Heart left ventricle (tissue), 16 donors: ENCODE measurements around the gene USP12. TPM values are rescaled to one million over a fixed set of nuclear protein-coding genes. Genes with fewer than 3 reads are reported as not detected.
A peak's percentile ranks its signal among the peaks of the same experiment; 100 is the strongest.

Experiments used
- ATAC-seq, 4 donors: fragments of 200-7000 bp; cut with Tn5 transposase; one replicate each; pipeline ENCODE4 v1.9.1; 2020 to 2022; ENCODE audit warnings: moderate library complexity in 4 of 4, mild to moderate bottlenecking in 3 of 4, moderate number of reproducible peaks in 1 of 4
- DNase-seq, 5 donors: peaks; one replicate each; pipeline ENCODE4 v3.0.0-alpha.2; 2020
- H3K27ac ChIP-seq, 12 donors: fragments of 200-600 bp; sonication (generic) in 4 of 12; one replicate each; pipeline versions ENCODE4 v1.5.0 to v1.8.0; 2016 to 2022; ENCODE audit warnings: mild to moderate bottlenecking in 2 of 12
- H3K27me3 ChIP-seq, 9 donors: fragments of 200-600 bp; sonication (generic) in 2 of 9; one replicate each; pipeline versions ENCODE4 v1.5.1 to v1.8.0; 2016 to 2022; ENCODE audit warnings: mild to moderate bottlenecking in 3 of 9
- H3K36me3 ChIP-seq, 9 donors: fragments of 200-600 bp; sonication (generic) in 2 of 9; one replicate each; pipeline versions ENCODE4 v1.5.0 to v1.8.0; 2018 to 2022; ENCODE audit warnings: mild to moderate bottlenecking in 2 of 9
- H3K4me1 ChIP-seq, 12 donors: fragments of 200-600 bp; sonication (generic) in 4 of 12; one replicate each; pipeline versions ENCODE4 v1.5.0 to v1.8.0; 2016 to 2022; ENCODE audit warnings: mild to moderate bottlenecking in 3 of 12
- H3K4me3 ChIP-seq, 12 donors: fragments of 200-600 bp; sonication (generic) in 4 of 12; one replicate each; pipeline versions ENCODE4 v1.5.0 to v1.8.0; 2017 to 2022; ENCODE audit warnings: mild to moderate bottlenecking in 9 of 12, moderate library complexity in 4 of 12
- H3K9me3 ChIP-seq, 12 donors: fragments of 200-600 bp; sonication (generic) in 4 of 12; one replicate each; pipeline versions ENCODE4 v1.5.0 to v1.8.0; 2016 to 2022; ENCODE audit warnings: mild to moderate bottlenecking in 1 of 12
- POLR2A ChIP-seq, 2 donors: fragments of 450-650 bp; IDR thresholded peaks; one replicate each; pipeline ENCODE4 v1.6.1; 2017; ENCODE audit warnings: antibody characterized with exemption in 2 of 2, mild to moderate bottlenecking in 2 of 2, moderate library complexity in 2 of 2
- WGBS, 4 donors: extraction: QIAGEN DNeasy Blood & Tissue Kit in 2 of 4; methylation state at CpG; one replicate each; pipeline versions ENCODE4 v1.1.5 to v1.1.7; 2013 to 2018; 5-methylcytosine and 5-hydroxymethylcytosine counted together
- intact Hi-C, 10 donors: fragments of 100-400 bp; cut with DNase I; formaldehyde crosslinking; loops; one replicate each; pipeline versions ENCODE4 v1.11.1 to v1.14.2; 2022
- polyA plus RNA-seq, 2 donors: library from polyadenylated mRNA; stranded (reverse); fragments of 200-250 nt; gene quantifications; one replicate each; pipeline ENCODE4 v1.2.3, GENCODE V29; 2013
- total RNA-seq, 9 donors: library from RNA; depleted of rRNA in 2 of 9; stranded (reverse); fragments of >200 nt in 2 of 9; fragmentation: NEBNext Ultra II Directional in 3 of 9; extraction: Animal tissue kit (Norgen Biotek cat#: 25700) in 3 of 9; gene quantifications; one replicate each; pipeline versions ENCODE4 v1.1.0 to v1.2.4, GENCODE V29; 2016 to 2023
- TF ChIP-seq, protein P1 (sequence below), 12 donors: fragments of 200-600 bp; sonication (generic) in 4 of 12; IDR thresholded peaks; one replicate each; pipeline versions ENCODE4 v1.5.0 to v1.8.0; 2018 to 2022; ENCODE audit warnings: antibody characterized with exemption in 12 of 12, mild to moderate bottlenecking in 5 of 12
- donor health status: ischemic (EF 13 %, LVEDD 7.1; RV severe dilation, severe dysfunction).
- donor health status: healthy with polysubstance abuse.
- donor health status: DM: no; HTN: yes; CAD: no.
- donor health status: DM: no; HTN: no; CAD: no.
- donor health status: ischemic (EF 25% LVEDD 6.9; RV normal size, moderate dysfunction).
- donor health status: ischemic (EF 25% LVEDD 5.7; RV mildly dilated, moderate dysfunction).
- donor health status: healthy.
- donor health status: DM: yes; HTN: yes; CAD: no.
- donor health status: ischemic (EF 35%, LVEDD 5.7; RV mildly dilated, moderate dysfunction).
- donor health status: nonischemic (EF 11% LVEDD 7.7; RV severe dilation, severe dysfunction).
- donor health status: DM: yes; HTN: yes; CAD: no.
- donor health status: PGD.
- donor health status: ischemic (EF 29% LVEDD 5.4; RV normal size, mild dysfunction).
- donor health status: nonischemic (EF 23%, LVEDD 6.1; RV moderate dilation, normal function).

Gene USP12
- total and polyA plus RNA-seq, 11 donors: 5.1 to 35.4 (median 20.8) TPM

DNA sequence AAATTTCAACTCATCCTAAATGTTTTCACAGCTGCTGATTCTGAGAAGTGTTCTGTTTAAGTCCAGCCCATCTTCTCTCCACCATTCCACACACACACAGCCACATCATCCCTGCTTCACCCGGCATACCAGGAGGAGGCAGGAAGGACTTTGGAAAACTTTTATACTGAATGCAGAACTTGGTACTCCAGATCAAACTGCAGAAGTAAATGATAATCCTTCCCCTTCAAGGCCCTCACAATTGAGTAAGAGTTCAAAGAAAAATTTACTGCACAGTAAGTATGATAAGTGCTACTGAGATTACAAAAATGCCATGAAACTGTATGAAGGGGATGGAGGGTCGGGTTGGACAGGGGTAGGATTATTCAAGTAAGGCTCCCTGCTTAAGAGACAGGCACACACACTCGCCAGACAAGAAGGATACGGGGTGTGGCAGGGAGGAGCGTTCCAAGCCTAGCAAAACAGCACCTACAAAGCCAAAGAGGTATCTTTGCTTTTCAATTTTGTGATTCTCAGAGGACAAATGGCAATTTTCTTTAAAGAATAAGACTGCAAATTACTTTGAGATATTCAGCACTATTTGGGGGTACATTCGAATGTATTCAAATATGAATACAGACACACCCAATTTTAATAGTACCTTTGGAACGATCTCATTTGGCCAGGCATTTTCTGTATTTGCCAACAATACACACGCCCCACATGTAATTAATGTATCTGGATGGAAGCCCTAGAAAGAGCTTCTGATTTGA, 2.5 kb downstream of the USP12 start:
- peaks cover 8 to 71% (median 48%) of the 10 kb centered on the region in 12 donors for H3K4me1 ChIP-seq
- intact Hi-C loops: loop anchor here in 4 of 10 donors (5.0 to 10.0 kb wide), 4 partner anchors 42 to 174 kb away; no protein-coding TSS in a partner anchor

DNA sequence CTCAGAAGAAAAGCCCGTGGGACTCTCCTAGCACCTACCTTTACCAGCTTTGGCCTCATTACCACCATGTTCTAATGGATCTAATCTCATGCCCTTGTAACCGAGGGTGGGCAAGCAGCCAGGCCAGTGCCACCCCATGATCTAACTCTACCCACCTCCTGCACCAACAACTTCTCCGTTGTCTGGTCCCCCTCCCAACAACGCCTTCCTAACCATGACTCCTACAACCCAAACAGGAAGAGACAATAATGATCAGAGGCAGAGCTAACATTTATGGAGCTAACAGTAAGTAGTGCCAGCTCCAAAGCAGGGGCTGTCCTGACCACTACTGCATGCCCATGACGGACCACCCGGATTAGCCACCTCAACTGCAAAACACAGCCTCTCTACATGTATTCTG, 3.5 kb downstream of the USP12 start:
- no peak for DNase-seq
- intact Hi-C loops: loop anchor here in 4 of 10 donors (5.0 to 10.0 kb wide), 4 partner anchors 41 to 173 kb away; no protein-coding TSS in a partner anchor
- Histone ChIP-seq H3K9me3 (no peaks in the 10 kb centered on the region), H3K36me3 (no peaks in the 10 kb centered on the region), H3K27me3 (no peaks in the 10 kb centered on the region), H3K4me3 (no peak overlapping the region), H3K27ac (peak overlapping the region in 1 of 12 donors; percentile 92), H3K4me1 (peaks cover 8 to 81% (median 50%) of the 10 kb centered on the region in 12 donors)
- ATAC-seq: no peak
- no peak for TF ChIP-seq POLR2A (IDR thresholded peaks at IDR 0.05)
- TF ChIP-seq, protein P1, sequence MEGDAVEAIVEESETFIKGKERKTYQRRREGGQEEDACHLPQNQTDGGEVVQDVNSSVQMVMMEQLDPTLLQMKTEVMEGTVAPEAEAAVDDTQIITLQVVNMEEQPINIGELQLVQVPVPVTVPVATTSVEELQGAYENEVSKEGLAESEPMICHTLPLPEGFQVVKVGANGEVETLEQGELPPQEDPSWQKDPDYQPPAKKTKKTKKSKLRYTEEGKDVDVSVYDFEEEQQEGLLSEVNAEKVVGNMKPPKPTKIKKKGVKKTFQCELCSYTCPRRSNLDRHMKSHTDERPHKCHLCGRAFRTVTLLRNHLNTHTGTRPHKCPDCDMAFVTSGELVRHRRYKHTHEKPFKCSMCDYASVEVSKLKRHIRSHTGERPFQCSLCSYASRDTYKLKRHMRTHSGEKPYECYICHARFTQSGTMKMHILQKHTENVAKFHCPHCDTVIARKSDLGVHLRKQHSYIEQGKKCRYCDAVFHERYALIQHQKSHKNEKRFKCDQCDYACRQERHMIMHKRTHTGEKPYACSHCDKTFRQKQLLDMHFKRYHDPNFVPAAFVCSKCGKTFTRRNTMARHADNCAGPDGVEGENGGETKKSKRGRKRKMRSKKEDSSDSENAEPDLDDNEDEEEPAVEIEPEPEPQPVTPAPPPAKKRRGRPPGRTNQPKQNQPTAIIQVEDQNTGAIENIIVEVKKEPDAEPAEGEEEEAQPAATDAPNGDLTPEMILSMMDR (IDR thresholded peaks at IDR 0.05): no peak
- WGBS, 4 donors: 43 to 53% (median 44%) methylated on average over 6 of the region's 6 CpGs

More for the DNA sequence above, 2.5 kb downstream of the USP12 start:
- Histone ChIP-seq H3K27ac (peak overlapping the region in 2 of 12 donors; percentile 6 to 92), H3K36me3 (no peaks in the 10 kb centered on the region), H3K27me3 (no peaks in the 10 kb centered on the region), H3K9me3 (no peaks in the 10 kb centered on the region), H3K4me3 (peak overlapping the region in 1 of 12 donors; percentile 11)
- ATAC-seq: no peak
- no peak for TF ChIP-seq POLR2A (IDR thresholded peaks at IDR 0.05)
- TF ChIP-seq, protein P1 (IDR thresholded peaks at IDR 0.05): no peak
- no peak for DNase-seq
- 42 to 56% (median 51%) methylated on average over 8 of the region's 8 CpGs for WGBS, 4 donors

DNA sequence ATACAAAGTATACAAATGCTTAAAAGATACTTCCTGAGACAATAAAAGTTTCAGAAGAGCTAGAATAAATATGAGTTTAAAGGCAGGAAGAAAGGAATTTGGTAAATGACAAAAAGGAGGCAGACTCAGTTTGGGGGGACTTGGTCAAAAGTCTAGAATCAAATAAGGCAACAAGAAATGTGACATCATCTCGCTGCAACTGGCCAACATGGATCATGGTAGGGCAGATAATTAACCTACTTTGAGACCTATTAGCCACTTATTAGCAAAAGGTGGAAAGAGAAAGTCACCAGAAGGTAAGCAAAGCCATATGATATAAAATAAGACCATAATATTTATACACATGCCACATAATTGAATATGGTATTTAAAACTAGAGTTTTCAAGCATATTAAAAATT, 5.3 kb downstream of the USP12 start:
- 91 to 95% (median 93%) methylated on average over 1 of the region's 1 CpG for WGBS, 4 donors
- TF ChIP-seq POLR2A (IDR thresholded peaks at IDR 0.05): no peak
- TF ChIP-seq, protein P1 (IDR thresholded peaks at IDR 0.05): no peak
- no peaks in the 10 kb centered on the region for H3K27me3 ChIP-seq
- intact Hi-C loops: loop anchor here in 4 of 10 donors (5.0 to 10.0 kb wide), 4 partner anchors 39 to 172 kb away; no protein-coding TSS in a partner anchor
- no peaks in the 10 kb centered on the region for H3K9me3 ChIP-seq
- ATAC-seq: no peak
- H3K4me3 ChIP-seq: no peak overlapping the region
- H3K27ac ChIP-seq: peak overlapping the region in 1 of 12 donors; percentile 92
- no peak for DNase-seq
- no peaks in the 10 kb centered on the region for H3K36me3 ChIP-seq
- peaks cover 8 to 89% (median 61%) of the 10 kb centered on the region in 12 donors for H3K4me1 ChIP-seq

DNA sequence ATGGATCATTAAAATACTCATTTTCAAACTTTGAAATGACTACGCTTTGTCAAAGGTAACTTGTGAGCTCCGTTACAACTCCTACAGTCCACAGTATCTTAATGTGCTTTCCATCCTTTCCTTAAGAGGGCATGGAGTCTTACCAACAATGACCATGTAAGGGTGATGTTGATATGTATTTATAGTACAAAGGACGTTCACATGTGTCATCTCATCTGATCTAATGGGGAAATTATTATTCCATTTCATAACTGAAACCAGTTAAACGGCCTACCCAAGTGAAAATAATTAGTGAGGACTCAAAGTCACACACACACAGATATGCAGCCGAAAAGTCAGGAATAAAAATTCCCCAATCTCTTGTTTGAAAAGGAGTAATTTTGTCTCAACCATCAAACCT, 9.6 kb downstream of the USP12 start:
- intact Hi-C loops: loop anchor here in 4 of 10 donors (5.0 to 10.0 kb wide), 4 partner anchors 67 to 167 kb away; no protein-coding TSS in a partner anchor
- H3K4me1 ChIP-seq: peaks cover 0 to 65% (median 29%) of the 10 kb centered on the region in 12 donors

More for the DNA sequence above, 9.6 kb downstream of the USP12 start:
- no peak for TF ChIP-seq POLR2A (IDR thresholded peaks at IDR 0.05)
- TF ChIP-seq, protein P1 (IDR thresholded peaks at IDR 0.05): no peak
- whole genome bisulfite sequencing, 4 donors: 56 to 63% (median 60%) methylated on average over 5 of the region's 5 CpGs
- Histone ChIP-seq H3K27me3 (no peaks in the 10 kb centered on the region), H3K4me3 (no peak overlapping the region), H3K27ac (peak overlapping the region in 1 of 12 donors; percentile 71), H3K9me3 (peaks cover 0 to 3% (median 0%) of the 10 kb centered on the region in 12 donors), H3K36me3 (no peaks in the 10 kb centered on the region)
- DNase-seq (no peak), ATAC-seq (peak in 2 of 4 donors; percentile 48 to 61)
